NB4 (cell line): ENCODE measurements around the gene IRX2.

Source experiments
- DNase-seq: peaks from one replicate; pipeline ENCODE4 v3.0.0; 2010; ENCODE audit warnings: low read depth
- H3K4me3 ChIP-seq: one replicate; pipeline ENCODE4 v1.5.1; 2011; ENCODE audit warnings: mild to moderate bottlenecking, low read depth, low read length, moderate library complexity
- MAX ChIP-seq: IDR thresholded peaks from 2 replicates; pipeline ENCODE4 v1.6.1; 2011; ENCODE audit warnings: low read depth, low read length
- MYC ChIP-seq: IDR thresholded peaks from 2 replicates; pipeline ENCODE4 v1.6.1; 2011; ENCODE audit warnings: low read depth, low read length
- POLR2A ChIP-seq: IDR thresholded peaks from 2 replicates; pipeline ENCODE4 v1.6.1; 2011; ENCODE audit warnings: mild to moderate bottlenecking; ENCODE audit not compliant: insufficient read length; ENCODE audit errors: extremely low read depth
- TF ChIP-seq, protein P1 (sequence below): IDR thresholded peaks from one replicate; pipeline ENCODE4 v1.5.1; 2012; ENCODE audit warnings: low read depth, low read length

The IRX2 gene

DNA sequence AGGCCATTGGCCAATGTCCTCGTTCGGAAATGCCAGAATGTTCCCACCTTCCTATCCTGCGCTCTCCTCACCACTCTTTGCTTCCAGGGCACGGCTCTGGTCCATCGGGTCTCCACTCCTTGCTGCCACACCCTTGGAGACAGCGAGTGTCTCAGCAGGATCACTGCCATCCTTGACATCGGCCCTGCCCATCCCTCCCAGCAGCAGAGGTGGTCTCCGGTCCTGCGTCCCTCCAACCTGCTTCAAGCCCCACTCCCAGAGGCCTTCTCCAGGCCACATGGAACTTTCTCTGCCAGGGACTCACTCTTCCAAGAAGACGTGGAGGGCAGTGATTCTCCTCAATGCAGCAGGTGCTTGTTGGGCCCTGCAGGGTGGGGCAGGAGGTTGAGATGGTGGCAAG lies 42.7 kb downstream of the IRX2 start:
- no peak for DNase-seq
- no peak overlapping the region for H3K4me3 ChIP-seq
- no peak for TF ChIP-seq MAX
- no peak for TF ChIP-seq MYC
- TF ChIP-seq, protein P1, sequence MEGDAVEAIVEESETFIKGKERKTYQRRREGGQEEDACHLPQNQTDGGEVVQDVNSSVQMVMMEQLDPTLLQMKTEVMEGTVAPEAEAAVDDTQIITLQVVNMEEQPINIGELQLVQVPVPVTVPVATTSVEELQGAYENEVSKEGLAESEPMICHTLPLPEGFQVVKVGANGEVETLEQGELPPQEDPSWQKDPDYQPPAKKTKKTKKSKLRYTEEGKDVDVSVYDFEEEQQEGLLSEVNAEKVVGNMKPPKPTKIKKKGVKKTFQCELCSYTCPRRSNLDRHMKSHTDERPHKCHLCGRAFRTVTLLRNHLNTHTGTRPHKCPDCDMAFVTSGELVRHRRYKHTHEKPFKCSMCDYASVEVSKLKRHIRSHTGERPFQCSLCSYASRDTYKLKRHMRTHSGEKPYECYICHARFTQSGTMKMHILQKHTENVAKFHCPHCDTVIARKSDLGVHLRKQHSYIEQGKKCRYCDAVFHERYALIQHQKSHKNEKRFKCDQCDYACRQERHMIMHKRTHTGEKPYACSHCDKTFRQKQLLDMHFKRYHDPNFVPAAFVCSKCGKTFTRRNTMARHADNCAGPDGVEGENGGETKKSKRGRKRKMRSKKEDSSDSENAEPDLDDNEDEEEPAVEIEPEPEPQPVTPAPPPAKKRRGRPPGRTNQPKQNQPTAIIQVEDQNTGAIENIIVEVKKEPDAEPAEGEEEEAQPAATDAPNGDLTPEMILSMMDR = no peak
- no peak for TF ChIP-seq POLR2A

DNA sequence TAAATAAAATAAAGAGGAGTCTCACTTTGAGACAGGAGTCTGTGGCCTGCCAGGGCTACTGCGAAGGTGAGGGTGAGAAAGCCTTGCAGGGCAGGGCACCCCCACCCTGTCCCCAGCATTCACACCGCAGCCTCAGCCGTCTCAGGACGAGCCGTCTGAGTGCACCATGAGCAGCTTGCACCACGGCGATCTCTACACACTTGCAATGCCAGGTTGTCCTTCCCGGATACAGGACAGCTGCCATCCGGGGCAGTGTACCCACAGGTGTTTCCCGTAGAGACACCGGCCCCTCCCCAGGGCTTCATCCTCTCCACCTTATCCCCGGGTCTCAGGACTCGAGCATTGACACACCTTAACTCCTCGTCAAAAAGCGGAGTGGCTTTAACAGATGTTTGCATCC lies 43.3 kb downstream of the IRX2 start:
- TF ChIP-seq MAX = no peak
- no peak for TF ChIP-seq MYC
- TF ChIP-seq, protein P1 = no peak
- no peak for TF ChIP-seq POLR2A
- H3K4me3 ChIP-seq = no peak overlapping the region
- no peak for DNase-seq

GRCh38 chr5:2705861-2706260 lies 45.6 kb downstream of the IRX2 start:
- TF ChIP-seq MAX (no peak), POLR2A (no peak), MYC (no peak)
- TF ChIP-seq, protein P1 = no peak
- no peak overlapping the region for H3K4me3 ChIP-seq
- no peak for DNase-seq

- TF ChIP-seq MAX (no peak), MYC (no peak), POLR2A (no peak)
- TF ChIP-seq, protein P1 = no peak
- no peak for DNase-seq
- no peak overlapping the region for H3K4me3 ChIP-seq
These were observed 46.5 kb downstream of the IRX2 start for GRCh38 chr5:2704806-2705645.

GRCh38 chr5:2704111-2704510 lies 47.4 kb downstream of the IRX2 start:
- no peak for DNase-seq
- no peak for TF ChIP-seq POLR2A
- TF ChIP-seq MAX = no peak
- TF ChIP-seq, protein P1 = no peak
- no peak for TF ChIP-seq MYC
- no peak overlapping the region for H3K4me3 ChIP-seq
